ENCODE results near the gene SSH2.
"Not testable (repeated sequence)": the region's sequence is repeated elsewhere in the genome, so short reads cannot be mapped to it uniquely, and the experiment has no call there.

- TF ChIP-seq CTCF (IDR thresholded peaks at IDR 0.05 in 4 of 5, conservative IDR thresholded peaks at IDR 0.05 in 1 of 5); POLR2A (IDR thresholded peaks at IDR 0.05): not testable (repeated sequence)
Observed at GRCh38 chr17:29725408-29725807, 204.6 kb downstream of the SSH2 start.
